GM19463 (cell line): ENCODE data around the gene ALOX5.

Source experiments
- ATAC-seq: cut with Tn5 transposase; IDR thresholded peaks from one replicate; pipeline ENCODE4 v1.9.1; 2021; ENCODE audit warnings: mild to moderate bottlenecking, moderate library complexity; ENCODE audit not compliant: unreplicated experiment

ALOX5 gene

DNA sequence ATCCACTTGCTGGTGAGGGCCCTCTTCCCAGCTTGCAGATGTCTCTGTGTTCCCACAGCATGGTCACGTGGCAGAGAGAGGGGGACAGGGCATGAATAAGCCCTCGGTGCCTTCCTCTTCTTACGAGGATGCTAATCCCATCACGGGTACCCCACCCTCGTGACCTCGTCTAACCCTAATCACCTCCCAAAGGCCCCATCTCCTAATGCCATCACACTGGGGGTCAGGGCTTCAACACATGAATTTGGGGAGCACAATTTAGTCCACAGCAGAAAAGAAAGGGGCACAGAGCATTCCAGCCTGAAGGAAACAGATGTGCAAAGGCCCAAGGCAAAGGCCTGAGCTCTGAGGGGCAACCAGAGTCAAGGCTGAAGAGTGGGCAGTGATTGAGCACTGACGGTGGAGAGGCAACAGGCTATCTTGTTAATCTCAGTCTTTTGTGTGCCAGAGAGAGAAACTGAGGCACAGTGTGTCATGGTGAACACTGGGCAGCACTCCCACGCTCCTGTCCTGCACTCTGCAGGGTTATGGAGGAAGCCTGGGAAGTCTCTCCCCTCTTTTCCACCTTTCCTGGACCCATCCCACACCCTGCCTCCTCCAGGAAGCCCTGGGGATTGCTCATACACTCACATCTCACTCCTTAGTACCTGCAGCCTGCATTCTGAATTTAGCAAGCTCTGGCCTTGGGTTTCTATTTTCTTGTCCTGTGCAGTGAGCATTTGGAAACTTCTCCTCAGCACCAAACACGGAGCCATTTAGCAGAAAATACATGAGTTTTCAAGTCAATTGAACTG lies 49.0 kb downstream of the ALOX5 start:
- no peak for ATAC-seq

DNA sequence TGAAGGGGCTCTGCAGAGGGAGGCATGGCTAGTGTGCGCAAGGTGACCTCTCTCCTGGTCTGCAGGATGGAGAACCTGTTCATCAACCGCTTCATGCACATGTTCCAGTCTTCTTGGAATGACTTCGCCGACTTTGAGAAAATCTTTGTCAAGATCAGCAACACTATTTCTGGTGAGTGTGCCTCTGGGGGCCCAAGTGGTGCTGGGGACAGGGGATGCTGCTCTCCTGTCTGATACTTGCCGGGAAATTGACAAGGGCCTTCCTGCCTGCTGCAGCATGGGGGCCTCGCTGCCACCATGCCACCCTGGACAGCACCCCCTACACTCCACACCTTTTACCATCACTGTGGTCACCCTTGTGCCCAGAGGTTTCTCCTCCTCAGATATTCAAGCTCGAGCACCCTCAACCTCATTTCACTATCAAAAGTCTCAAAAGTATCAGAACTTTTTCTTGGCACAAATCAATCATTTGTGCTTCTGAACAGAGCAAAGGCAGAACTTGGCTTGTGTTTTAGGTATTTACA lies 50.0 kb downstream of the ALOX5 start:
- ATAC-seq = no peak

DNA sequence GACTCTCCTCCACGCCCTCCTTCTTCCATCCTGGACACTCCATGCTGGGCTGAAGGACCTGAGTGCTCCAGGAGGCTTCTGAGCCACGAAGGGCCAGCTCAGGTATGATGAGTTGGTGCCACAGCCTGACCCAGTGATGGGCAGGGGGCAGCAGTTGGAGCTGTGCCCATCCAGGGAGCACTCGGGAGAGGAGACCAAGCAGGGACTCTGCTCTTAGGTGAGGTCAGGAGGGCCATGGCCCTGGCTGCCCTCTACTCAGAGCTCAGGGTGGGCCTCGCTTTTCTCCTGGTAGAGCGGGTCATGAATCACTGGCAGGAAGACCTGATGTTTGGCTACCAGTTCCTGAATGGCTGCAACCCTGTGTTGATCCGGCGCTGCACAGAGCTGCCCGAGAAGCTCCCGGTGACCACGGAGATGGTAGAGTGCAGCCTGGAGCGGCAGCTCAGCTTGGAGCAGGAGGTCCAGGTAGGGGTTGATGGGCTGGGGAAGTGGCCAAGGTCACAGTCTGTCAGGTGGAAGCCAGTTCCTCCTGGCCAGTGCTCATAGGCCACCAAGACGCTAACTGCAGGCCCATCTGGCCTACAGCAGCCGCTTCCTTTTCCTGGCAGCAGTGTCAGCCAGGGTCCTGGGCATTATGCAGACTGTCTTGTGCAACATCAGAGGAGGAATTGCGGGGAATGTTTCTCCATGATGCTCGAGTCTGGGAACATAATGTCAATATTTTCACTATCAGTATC lies 50.8 kb downstream of the ALOX5 start:
- no peak for ATAC-seq

DNA sequence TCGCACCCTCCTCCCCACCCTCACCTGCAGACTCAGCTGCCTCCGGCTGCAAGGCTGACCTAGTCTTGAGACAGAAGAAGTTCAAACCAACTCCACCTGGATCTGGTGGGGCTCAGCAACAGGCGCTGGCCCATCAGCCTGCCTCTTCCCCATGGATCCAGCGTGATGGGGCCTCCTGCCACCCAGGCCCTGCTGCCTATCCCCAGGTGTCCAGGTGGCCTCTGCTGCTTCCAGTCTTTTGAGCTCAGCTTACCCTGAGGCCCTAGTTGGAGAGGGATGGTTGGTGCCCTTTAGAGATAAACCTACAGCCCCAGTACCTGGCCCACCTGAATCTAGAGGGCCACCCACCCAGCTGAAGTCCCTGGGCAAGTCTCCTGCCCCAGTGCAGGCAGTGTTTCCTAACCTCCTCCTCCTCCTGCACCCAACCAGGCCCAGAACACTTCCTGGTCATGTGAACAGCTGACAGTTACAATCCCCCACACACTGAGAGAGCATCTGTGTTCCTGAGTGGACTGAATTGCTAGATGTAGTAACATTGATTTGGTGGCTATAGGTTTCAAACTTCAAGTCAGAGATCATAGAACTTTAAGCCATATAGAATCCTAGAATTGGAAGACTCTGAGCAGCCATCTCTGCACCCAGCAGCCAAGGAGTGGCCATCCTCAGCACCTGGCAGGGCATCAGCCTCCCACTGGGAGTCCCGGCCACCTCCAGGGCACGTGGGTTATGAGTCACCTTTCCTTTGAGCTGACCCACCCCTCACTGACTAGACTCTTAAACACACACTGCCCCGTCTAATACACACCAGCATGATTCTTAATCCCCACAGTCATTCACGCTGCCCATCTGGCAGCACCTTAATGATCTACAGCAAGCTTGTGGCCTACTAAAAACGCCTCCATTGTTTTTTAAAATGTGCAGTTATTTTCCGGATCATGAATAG lies 51.9 kb downstream of the ALOX5 start:
- ATAC-seq = no peak

DNA sequence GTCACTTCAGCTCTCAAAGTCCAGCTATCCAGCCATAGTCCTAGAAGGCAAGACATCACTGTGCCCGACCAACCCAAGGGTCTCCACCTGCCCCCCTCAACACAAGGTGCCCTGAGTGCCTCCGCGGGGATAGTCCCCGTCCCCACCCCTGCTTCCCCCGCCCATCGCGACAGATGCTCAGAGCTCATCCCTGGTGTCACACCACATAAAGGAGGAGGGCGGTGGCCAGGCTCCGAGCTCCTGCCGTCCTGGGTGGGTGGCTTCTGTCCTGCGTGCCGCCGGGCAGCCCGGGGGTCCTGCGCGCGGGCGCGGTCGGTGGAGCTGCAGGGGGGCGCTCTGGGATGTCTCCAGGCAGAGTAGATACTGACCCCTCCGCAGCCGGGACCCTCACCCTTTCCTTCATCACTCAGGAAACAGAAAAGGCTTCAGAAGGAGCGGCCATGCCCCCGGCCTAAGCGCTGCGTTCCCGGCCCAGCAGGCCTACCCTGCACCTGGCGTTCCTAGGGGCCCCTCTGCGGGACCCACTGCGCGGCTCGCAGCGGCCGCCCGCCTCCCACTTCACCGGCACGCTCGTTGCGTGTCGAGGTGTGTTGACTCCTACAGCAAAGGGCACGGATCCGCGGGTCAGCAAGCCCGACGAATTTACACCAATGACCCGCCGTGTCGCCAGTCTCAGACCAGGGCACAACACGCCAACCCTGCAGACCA lies 53.4 kb downstream of the ALOX5 start:
- no peak for ATAC-seq

DNA sequence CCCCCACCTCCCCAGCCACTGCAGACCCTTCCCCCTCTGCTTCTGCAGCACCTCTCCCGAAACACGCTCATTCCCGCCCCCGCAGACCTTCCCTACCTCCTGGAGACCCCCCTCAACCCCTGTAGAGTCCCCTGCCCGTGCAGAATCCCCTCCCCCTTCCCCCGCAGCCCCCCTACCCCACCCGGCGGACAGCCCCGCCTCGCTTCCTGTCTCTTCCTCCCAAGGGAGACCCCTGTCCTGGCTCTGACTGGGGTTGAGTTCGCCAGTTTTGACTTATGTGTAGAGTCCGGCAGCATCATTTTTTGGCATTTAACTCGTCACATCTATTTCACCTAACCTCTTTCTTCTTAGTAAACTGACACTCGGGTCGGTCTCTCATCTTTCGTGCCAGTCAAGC lies 54.0 kb downstream of the ALOX5 start:
- ATAC-seq = no peak

DNA sequence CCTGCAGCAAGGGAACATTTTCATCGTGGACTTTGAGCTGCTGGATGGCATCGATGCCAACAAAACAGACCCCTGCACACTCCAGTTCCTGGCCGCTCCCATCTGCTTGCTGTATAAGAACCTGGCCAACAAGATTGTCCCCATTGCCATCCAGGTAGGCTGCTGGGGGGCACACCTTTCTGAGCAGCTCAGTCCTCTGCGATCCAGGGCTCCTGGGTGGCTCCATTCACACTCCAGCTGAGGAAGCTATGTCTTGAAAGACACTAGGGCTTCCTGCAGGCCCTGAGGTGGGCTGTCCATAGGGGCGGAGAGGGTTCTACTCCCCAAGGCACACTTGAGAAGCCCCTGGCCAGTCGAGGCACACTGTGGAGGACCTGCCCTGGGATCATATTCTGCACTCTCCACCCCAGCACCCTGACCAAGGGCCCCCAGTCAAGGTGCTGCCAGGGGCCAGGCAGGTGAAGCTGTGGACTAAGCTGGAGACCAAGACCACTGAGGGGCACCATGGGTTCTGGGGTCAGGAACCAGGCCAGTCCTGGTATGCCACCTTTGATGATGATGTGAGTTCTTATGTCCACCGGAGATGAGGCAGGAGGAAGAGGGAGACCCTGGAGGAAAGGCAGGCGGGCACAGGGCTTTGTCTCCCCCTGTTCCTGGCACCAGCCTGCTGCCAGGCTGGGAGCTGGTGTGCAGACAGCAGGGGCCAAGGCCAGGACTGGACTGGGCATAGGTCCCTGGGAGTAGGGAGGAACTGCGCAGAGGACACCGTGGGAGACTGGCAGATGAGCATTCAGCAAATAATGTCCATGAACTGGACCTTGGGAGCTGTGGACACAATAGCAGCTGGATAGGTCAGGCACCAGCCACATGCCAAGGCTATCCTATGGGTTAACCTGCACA lies 54.8 kb downstream of the ALOX5 start:
- ATAC-seq = no peak

DNA sequence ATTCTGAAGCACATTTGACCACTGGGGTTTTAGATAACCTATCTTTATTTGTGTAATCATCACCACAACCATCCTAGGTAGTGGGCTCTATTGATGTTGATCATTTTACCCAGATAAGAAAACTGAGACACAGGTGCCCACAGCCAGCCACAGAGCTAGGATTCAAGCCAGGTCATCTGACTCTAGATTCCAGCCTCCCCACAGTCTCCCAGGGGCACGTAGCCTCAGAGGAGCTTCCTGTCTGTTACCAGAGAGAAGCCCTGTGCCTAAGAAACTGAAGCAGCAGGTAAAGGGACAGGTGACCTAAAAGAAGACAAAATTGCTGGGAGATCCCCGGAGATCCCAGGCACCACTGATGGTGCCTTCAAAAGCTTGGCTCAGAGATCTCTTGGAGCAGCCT lies 55.8 kb downstream of the ALOX5 start:
- ATAC-seq = no peak

DNA sequence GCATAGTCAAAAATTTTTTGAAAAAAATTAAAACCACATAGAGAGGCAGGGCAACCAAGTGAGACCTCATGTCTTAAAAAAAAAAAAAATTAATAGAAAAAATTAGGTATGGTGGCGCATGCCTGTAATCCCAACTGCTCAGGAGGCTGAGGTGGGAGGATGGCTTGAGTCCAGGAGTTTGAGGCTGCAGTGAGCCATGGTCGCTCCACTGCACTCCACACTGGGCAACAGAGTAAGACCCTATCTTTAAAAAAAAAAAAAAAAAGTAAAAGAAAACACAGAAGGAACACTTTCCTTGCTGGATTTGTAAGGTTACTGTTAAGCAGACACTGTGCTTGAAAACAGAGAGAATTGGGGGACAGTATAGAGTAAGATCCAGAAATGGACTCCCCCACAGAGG lies 58.1 kb downstream of the ALOX5 start:
- no peak for ATAC-seq

DNA sequence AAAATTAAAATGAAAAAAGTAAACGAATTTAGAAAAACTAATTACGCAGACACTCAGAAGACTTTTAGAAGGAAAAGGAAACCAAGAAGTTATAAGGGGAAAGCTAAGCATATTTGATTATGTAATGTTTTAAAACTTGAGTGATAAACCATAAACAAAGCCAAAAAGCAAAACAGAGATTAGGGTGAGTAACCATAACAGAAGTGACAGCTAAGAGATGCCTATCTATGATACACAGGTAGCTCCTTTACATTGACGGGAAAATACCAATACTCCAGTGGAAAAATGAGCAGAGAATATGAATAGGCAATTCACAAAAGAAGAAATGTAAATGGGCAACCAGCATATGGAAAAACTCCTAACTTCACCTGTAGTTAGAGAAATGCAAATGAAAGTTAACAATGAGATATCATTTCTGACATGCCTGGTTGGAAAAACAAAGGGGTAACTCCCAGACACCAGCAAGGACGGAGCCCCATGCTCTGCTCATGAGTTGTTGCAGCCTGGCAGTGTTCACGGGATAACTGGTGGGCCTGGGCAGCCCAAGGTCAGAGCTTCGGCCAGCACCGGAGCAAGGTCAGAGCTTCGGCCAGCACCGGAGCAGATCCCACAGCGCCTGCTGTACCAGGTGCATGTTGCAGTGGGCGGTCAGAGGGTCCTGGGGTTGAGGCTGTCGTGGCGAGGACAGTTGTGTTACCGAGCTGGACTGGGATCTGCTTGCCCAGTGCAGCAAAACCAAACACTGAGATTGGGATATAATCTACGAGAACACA lies 58.9 kb downstream of the ALOX5 start:
- no peak for ATAC-seq

DNA sequence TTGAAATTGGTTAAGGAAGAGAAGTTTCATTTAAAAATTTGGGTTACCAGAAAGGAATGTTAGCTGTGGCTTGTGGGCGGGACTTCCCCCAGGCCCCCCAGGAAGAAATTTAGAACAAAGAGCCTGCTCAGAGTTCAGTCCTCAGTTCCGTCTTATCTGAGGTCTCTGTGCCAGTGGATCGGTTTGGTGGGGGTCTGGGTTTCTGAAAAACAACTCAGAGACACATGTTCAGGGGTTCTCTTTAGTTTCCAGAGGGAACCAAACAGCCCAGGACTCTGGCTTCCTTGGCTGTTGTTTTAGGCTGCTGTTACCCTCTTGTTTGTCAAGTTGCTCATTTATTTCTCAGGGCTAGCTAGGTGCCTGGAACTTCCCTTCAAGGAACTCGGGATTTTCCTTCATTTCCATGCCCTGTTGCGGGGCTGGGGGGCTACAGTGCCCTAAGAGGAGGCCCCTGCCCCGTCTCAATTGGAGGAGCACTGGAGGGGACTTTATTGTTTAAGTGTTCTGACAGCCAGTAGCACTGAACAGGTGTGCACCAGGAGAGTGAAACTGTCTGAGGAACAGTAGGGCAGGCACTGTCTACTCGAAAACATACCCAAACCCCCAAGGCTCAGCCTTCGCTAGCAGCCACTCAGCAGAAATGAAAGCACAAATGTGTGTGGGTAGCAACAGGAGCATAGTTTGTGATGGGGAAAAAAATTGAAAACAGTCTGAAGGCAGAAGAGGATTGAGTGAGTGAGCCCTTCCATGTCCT lies 59.9 kb downstream of the ALOX5 start:
- peak; percentile 95 for ATAC-seq

DNA sequence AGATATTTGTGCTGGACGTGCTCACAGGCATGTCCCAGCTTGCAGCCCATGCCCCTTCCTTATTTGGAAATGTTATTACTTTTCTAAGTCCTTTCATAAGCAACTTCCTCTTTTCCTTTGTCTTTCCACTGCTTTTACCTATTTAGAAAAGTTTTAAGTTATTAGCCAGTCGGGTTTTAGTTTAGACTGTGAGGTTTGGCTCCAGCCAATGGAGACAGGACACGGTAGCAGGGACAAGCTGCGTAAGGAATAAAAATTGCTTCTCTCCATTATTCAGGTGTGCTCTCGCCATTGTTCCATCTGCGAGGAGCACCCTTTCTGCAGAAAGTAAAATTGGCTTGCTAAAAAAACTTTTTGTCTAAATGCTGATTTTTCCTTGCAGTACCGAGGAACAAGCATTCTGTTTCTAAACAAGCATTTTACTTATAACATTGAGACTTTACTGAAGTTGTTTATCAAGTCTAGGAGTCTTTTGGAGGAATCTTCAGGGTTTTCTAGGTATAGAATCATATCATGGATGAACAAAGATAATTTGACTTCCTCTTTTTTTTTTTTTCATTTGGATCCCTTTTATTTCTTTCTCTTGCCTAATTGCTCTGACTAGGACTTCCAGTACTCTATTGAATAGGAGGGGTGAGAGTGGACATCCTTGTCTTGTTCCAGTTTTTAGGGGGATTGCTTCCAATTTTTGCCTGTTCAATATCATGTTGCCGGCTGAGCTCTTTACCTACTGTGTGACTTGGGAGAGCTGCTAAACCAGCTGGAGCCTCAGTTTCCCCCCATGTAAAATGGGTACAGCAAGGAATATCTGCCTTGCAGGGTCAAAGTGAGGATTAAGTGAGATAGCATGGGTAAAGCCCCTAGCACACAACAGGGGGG lies 63.8 kb downstream of the ALOX5 start:
- no peak for ATAC-seq

DNA sequence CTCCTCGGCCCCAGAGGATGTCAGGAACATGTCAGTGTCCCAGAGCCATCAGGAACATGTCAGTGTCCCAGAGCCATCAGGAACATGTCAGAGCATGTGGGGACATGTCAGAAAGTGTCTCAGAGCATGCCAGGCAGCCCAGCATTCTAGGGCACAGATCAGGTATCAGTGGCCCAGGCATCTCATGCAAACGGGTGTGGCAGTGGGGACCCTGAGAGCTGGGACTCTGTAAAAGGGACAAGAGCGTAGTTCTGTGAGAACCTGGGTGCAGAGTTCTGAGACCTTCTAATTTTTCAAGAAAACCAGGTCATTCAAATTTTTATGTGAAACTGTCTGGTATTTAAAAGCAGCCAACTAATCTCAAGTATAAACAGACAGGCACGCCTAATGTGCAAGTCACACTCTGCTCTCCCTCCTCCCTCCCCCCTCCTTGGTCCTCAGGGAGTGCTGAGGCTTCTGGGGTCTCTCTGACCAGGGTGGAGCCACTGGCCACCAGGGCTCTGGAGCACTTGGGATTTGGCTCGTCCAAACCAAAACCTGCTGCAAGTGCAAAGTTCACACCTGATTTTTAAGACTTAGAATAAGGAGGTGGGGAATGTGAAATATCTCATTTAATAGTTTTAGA lies 64.6 kb downstream of the ALOX5 start:
- no peak for ATAC-seq

DNA sequence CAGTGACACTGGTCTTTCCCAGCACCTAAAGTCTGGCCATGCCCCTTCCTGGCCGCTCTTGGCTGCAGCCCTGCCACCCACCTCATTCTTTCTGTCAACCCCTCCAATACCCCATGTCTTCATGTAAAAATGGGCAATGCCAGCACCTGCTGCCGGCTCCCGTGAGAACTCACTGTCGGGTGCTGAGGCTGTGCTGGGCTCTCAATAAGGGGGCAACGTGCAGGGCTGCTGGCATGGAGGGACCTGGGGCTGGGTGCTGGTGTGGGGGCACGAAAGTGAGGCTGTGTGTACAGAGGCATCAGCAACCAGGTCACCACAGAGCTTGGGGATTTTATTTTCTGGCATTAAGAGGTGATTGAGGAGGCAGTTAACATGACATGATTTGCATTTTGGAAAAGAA lies 65.3 kb downstream of the ALOX5 start:
- no peak for ATAC-seq

DNA sequence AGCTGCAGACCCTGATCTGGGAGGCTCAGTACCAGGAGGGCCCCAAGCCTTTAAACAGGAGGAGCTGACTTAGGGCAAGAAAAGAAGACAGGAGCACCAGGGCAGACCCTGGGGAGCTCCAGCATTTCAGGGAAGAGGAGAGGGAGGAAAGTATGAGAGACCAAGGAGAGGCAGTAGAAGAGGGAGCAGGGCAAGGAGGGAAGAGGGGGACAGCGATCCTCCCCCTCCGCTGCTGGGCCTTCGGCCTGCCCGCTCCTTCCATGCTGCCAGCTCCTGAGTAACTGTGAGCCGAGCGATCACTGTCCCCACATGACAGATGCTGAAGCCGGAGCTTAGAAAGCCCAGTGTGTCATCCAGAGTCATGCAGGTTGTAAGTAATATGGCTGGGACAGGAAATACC lies 65.9 kb downstream of the ALOX5 start:
- ATAC-seq = no peak

DNA sequence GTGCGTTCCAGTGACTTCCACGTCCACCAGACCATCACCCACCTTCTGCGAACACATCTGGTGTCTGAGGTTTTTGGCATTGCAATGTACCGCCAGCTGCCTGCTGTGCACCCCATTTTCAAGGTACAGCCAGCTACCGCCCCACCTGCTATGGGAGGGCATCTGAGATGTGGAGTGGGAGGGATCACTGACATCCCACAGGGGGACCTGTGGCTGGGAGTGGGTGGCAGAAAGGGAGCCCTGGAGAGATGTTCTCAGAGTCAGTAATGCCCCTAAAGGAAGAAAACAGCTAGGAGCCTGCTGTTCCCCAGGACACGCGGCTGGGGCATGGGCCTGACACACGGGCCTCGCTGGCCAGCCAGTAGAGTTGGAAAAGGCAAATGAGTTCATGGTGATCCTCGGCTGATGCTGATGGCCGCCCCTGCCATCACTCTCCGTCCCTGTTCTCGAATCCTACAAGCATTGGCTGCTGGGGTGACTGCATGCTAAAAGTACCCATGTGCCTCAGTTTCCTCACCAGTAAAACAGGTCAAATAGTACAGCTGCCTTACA lies 66.6 kb downstream of the ALOX5 start:
- ATAC-seq = no peak
